Stimulated activated naive CD8-positive, alpha-beta T cell treated with anti-CD3 and anti-CD28 coated beads, Interleukin-15, Interleukin-2, amounts not matched to agents 100 ng/mL and 50 ng/mL, for 24 hours (primary cell): ENCODE measurements around the gene DNAH1.

Source experiments
- H3K27ac Mint-ChIP-seq: one replicate; pipeline ENCODE4 v1.8.0; 2021; ENCODE audit warnings: mild to moderate bottlenecking, mixed read lengths
- H3K27me3 Mint-ChIP-seq: one replicate; pipeline ENCODE4 v1.8.0; 2021; ENCODE audit warnings: mixed read lengths
- H3K36me3 Mint-ChIP-seq: one replicate; pipeline ENCODE4 v1.8.0; 2021; ENCODE audit warnings: low read depth, mixed read lengths
- H3K4me1 Mint-ChIP-seq: one replicate; pipeline ENCODE4 v1.8.0; 2021; ENCODE audit warnings: low read depth, mixed read lengths
- H3K4me3 Mint-ChIP-seq: one replicate; pipeline ENCODE4 v1.8.0; 2021; ENCODE audit warnings: mild to moderate bottlenecking, mixed read lengths
- H3K9me3 Mint-ChIP-seq: one replicate; pipeline ENCODE4 v1.8.0; 2021; ENCODE audit warnings: mixed read lengths

DNAH1 gene

GRCh38 chr3:52423173-52423572 lies 107.1 kb downstream of the DNAH1 start:
- H3K27ac Mint-ChIP-seq, result no peak overlapping the region
- no peaks in the 10 kb centered on the region for H3K4me1 Mint-ChIP-seq
- H3K4me3 Mint-ChIP-seq, result no peak overlapping the region
- no peaks in the 10 kb centered on the region for H3K36me3 Mint-ChIP-seq
- no peaks in the 10 kb centered on the region for H3K27me3 Mint-ChIP-seq
- H3K9me3 Mint-ChIP-seq, result no peaks in the 10 kb centered on the region

DNA sequence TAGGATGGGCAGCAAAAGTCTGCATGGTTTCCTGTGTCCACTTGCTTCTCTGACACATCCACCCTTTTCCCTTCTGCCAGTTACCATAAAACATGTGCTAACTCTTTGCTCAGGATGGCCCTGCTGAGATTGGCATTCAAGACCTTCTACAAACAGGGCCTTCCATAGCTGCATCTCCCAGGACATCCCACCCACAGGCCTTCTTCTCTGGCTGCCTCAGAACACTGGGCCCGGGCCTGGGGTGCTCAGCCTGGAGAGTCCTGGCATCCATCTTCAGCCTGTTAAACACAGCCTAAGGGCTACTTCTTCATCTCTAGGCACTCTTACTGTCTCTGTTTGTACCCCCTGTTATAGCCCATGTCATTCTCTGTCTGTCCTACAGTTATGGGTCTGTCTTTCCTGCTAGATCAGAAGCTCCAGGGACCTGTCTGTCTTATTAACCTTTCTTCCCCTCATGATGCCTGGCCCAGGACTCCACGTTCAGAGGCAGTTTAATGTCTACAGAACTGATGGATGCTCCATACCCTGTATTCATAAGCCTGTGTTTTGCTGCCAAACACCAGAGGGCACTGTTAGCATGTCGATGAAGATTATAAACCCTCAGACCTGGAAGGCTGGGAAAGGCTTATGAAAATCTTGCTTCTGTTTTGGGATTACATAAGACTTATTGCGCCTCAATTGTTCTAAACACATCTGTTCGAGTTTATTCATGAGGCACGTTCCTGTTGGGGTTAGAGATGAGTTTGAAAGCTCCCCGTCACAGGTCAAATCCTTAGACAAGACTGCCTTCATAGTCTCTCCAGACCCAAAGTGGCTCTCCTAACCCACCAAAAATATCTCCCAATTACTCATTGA lies 112.3 kb downstream of the DNAH1 start:
- Mint-ChIP-seq H3K27me3 (no peaks in the 10 kb centered on the region), H3K4me3 (no peak overlapping the region), H3K36me3 (no peaks in the 10 kb centered on the region), H3K27ac (no peak overlapping the region), H3K9me3 (no peaks in the 10 kb centered on the region), H3K4me1 (no peaks in the 10 kb centered on the region)

- Mint-ChIP-seq H3K4me3 (no peak overlapping the region), H3K27ac (no peak overlapping the region), H3K9me3 (no peaks in the 10 kb centered on the region), H3K4me1 (no peaks in the 10 kb centered on the region), H3K27me3 (no peaks in the 10 kb centered on the region), H3K36me3 (no peaks in the 10 kb centered on the region)
These were observed 112.9 kb downstream of the DNAH1 start for GRCh38 chr3:52429031-52429430.

- Mint-ChIP-seq H3K9me3 (no peaks in the 10 kb centered on the region), H3K4me3 (no peak overlapping the region), H3K36me3 (no peaks in the 10 kb centered on the region), H3K27me3 (no peaks in the 10 kb centered on the region), H3K4me1 (no peaks in the 10 kb centered on the region), H3K27ac (no peak overlapping the region)
These were observed 113.8 kb downstream of the DNAH1 start for GRCh38 chr3:52429779-52430415.

DNA sequence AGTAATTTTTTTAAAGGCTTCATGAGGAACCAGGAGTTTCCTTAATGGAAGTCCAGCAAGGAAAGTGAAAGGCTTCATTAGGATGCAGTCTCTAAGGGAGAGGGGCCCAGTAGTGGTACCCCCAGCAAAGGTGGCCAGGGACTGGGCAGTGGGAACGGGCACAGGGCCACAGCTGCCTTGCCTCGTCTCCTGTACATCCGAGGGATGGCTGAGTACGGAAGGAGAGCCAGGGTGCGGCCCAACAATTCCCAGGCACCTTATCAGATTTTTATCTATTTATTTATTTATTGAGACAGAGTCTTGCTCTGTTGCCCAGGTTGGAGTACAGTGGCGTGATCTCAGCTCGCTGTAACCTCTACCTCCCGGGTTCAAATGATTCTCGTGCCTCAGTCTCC lies 114.3 kb downstream of the DNAH1 start:
- H3K27me3 Mint-ChIP-seq, result no peaks in the 10 kb centered on the region
- no peaks in the 10 kb centered on the region for H3K9me3 Mint-ChIP-seq
- no peak overlapping the region for H3K27ac Mint-ChIP-seq
- H3K4me3 Mint-ChIP-seq, result no peak overlapping the region
- H3K4me1 Mint-ChIP-seq, result no peaks in the 10 kb centered on the region
- H3K36me3 Mint-ChIP-seq, result no peaks in the 10 kb centered on the region

DNA sequence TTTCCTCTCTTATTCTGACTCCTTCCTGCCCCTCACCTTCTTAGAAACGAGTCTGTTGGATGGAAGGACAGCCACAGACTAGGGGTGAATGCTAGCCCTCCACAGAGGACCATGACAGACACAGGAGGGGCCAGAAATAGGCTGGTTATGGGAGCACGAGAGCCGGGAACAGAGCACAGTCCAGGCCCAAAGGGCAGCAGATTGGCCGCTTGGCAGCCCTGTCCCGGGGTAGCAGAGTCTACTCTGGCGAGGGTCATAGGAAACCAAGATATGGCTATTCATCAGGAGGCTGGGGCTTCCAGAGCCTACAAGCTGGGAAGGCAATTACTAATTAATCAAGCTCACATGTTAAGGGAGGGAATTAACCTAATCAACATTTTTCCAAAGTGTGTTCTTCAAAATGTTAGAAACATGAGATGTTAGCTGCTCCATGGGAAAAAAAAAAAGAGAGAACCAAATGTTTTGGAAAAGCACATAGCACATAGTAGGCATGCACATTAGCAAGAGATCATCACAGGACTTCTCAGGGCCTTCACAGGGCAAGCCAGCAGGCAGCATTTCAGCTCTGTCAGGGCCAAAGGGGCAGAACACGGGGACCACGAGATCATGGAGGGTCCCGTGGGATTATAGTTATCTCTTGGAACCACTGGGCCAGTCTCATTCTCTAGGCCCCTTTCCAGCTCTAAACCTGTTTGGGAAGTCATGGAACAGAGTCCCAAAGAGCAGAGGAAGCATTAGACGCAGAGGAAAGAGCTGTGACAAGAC lies 115.5 kb downstream of the DNAH1 start:
- H3K4me3 Mint-ChIP-seq, result no peak overlapping the region
- no peaks in the 10 kb centered on the region for H3K27me3 Mint-ChIP-seq
- H3K4me1 Mint-ChIP-seq, result no peaks in the 10 kb centered on the region
- no peaks in the 10 kb centered on the region for H3K36me3 Mint-ChIP-seq
- H3K27ac Mint-ChIP-seq, result no peak overlapping the region
- H3K9me3 Mint-ChIP-seq, result no peaks in the 10 kb centered on the region

- H3K27me3 Mint-ChIP-seq, result no peaks in the 10 kb centered on the region
- H3K4me1 Mint-ChIP-seq, result no peaks in the 10 kb centered on the region
- H3K36me3 Mint-ChIP-seq, result no peaks in the 10 kb centered on the region
- H3K9me3 Mint-ChIP-seq, result no peaks in the 10 kb centered on the region
- H3K27ac Mint-ChIP-seq, result no peak overlapping the region
- no peak overlapping the region for H3K4me3 Mint-ChIP-seq
These were observed 116.1 kb downstream of the DNAH1 start for GRCh38 chr3:52432225-52432624.

DNA sequence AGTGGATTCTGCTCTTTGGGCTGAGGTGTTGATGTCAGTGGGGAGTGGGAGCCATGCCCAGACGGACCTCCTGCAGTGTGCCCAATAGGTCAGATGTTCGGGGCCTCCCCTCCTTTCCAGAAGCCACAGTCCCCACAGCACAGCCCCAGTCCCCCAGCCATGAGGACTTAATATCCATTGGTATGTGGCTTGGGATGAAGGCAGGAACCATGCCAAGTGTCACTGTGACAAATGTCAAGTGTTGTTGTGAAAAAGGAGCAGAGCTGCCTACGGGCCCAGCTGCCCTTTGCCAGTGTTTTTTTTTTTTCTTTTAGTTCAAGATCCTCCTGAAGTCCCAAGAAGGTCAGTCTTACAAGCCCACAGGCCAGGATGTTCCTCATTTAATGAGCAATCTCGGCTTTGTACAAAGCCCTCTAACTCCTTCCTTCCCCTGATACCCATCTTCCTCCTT lies 116.6 kb downstream of the DNAH1 start:
- no peaks in the 10 kb centered on the region for H3K27me3 Mint-ChIP-seq
- H3K4me3 Mint-ChIP-seq, result no peak overlapping the region
- H3K36me3 Mint-ChIP-seq, result no peaks in the 10 kb centered on the region
- no peaks in the 10 kb centered on the region for H3K4me1 Mint-ChIP-seq
- no peaks in the 10 kb centered on the region for H3K9me3 Mint-ChIP-seq
- no peak overlapping the region for H3K27ac Mint-ChIP-seq

- Mint-ChIP-seq H3K27me3 (no peaks in the 10 kb centered on the region), H3K9me3 (no peaks in the 10 kb centered on the region), H3K27ac (no peak overlapping the region), H3K36me3 (no peaks in the 10 kb centered on the region), H3K4me1 (no peaks in the 10 kb centered on the region), H3K4me3 (no peak overlapping the region)
These were observed 117.3 kb downstream of the DNAH1 start for GRCh38 chr3:52433328-52433995.

DNA sequence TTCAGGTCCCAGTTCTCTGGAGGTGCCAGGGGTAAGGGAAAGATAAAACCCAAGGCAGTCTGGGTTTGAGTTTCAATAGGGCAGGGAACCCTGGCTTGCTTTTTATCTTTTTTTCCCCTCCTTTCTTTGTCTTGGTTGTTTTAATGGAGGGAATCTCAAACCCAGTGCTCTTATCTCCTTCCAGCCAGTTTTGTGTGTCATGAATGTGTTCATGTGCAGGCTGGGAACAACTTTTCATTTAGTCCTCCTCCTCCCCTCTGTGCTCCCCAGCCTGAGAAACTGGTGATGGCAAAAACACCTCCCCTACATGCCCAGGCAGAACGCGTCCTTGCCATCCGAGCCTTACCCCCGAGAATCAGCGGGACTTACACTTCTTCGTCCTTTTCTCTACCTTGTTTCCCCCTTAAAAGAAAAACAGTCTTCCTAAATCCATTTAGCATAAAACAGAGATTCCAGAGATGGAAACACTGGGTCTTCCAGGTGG lies 117.9 kb downstream of the DNAH1 start:
- Mint-ChIP-seq H3K4me1 (no peaks in the 10 kb centered on the region), H3K27ac (no peak overlapping the region), H3K27me3 (no peaks in the 10 kb centered on the region), H3K36me3 (no peaks in the 10 kb centered on the region), H3K9me3 (no peaks in the 10 kb centered on the region), H3K4me3 (no peak overlapping the region)

DNA sequence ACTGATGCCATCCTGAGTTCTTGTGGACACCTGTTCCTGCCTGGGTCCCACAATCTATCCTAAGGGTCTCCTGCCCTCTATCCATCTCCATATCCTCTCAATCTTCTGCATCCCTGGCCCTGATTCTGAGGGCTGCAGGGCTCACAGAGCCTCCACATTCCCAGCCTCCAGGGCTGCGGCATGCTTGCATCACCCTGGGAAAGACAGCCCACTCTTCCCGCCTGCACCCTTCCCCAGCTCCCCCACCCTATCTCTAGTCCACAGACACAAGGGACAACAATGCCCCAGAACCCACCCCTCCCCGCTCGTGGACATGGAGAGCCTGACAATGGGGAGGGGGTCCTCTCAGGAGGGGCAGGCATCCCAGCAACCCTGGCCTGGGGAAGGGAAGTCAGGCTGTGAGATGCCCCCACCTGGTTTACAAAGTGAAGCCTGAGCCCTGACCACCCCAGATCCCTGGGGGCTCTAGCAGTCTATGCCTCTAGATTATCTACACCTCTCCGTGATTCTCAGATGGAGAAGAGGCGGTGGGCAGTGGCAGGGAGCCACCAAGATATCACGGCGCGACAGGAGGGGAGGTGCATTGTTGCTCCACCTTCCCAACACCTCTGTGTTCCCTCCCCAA lies 118.5 kb downstream of the DNAH1 start:
- no peak overlapping the region for H3K27ac Mint-ChIP-seq
- H3K27me3 Mint-ChIP-seq, result no peaks in the 10 kb centered on the region
- no peak overlapping the region for H3K4me3 Mint-ChIP-seq
- H3K9me3 Mint-ChIP-seq, result no peaks in the 10 kb centered on the region
- H3K36me3 Mint-ChIP-seq, result no peaks in the 10 kb centered on the region
- no peaks in the 10 kb centered on the region for H3K4me1 Mint-ChIP-seq

- Mint-ChIP-seq H3K4me3 (no peak overlapping the region), H3K9me3 (no peaks in the 10 kb centered on the region), H3K27me3 (no peaks in the 10 kb centered on the region)
These were observed 119.4 kb downstream of the DNAH1 start for GRCh38 chr3:52435246-52436101.

GRCh38 chr3:52436500-52437149 lies 120.5 kb downstream of the DNAH1 start:
- no peak overlapping the region for H3K27ac Mint-ChIP-seq
- no peaks in the 10 kb centered on the region for H3K36me3 Mint-ChIP-seq
- H3K9me3 Mint-ChIP-seq, result no peaks in the 10 kb centered on the region
- no peaks in the 10 kb centered on the region for H3K27me3 Mint-ChIP-seq
- H3K4me3 Mint-ChIP-seq, result no peak overlapping the region
- H3K4me1 Mint-ChIP-seq, result no peaks in the 10 kb centered on the region

More at GRCh38 chr3:52435246-52436101, 119.4 kb downstream of the DNAH1 start:
- Mint-ChIP-seq H3K4me1 (no peaks in the 10 kb centered on the region), H3K27ac (no peak overlapping the region), H3K36me3 (no peaks in the 10 kb centered on the region)
